ENCODE results near the gene GNG8.

- TF ChIP-seq, protein P1, sequence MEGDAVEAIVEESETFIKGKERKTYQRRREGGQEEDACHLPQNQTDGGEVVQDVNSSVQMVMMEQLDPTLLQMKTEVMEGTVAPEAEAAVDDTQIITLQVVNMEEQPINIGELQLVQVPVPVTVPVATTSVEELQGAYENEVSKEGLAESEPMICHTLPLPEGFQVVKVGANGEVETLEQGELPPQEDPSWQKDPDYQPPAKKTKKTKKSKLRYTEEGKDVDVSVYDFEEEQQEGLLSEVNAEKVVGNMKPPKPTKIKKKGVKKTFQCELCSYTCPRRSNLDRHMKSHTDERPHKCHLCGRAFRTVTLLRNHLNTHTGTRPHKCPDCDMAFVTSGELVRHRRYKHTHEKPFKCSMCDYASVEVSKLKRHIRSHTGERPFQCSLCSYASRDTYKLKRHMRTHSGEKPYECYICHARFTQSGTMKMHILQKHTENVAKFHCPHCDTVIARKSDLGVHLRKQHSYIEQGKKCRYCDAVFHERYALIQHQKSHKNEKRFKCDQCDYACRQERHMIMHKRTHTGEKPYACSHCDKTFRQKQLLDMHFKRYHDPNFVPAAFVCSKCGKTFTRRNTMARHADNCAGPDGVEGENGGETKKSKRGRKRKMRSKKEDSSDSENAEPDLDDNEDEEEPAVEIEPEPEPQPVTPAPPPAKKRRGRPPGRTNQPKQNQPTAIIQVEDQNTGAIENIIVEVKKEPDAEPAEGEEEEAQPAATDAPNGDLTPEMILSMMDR (IDR thresholded peaks at IDR 0.05): no peak
- no peak for TF ChIP-seq ZFX (IDR thresholded peaks at IDR 0.05; ENCODE audit: borderline replicate concordance)
Measured at GRCh38 chr19:46610851-46611770, 24.9 kb downstream of the GNG8 start.

Measured in 22Rv1 (cell line).